CD4-positive, alpha-beta T cell treated with Interleukin-10 for 1 hour (primary cell): ENCODE data around the gene PDXDC1.
"Not testable (repeated sequence)": the region's sequence is repeated elsewhere in the genome, so short reads cannot be mapped to it uniquely, and the experiment has no call there.

Experiments
- DNase-seq: peaks from one replicate; pipeline ENCODE4 v3.0.0-alpha.2; 2020

PDXDC1 gene

GRCh38 chr16:14975418-14976194 is 780 bp downstream of the PDXDC1 start:
- peak; percentile 74 for DNase-seq

GRCh38 chr16:14976971-14977736 is 2.3 kb downstream of the PDXDC1 start:
- DNase-seq: not testable (repeated sequence)

- not testable (repeated sequence) for DNase-seq
Observed at GRCh38 chr16:14978281-14978680, 3.5 kb downstream of the PDXDC1 start.

GRCh38 chr16:14978908-14979307 is 4.1 kb downstream of the PDXDC1 start:
- not testable (repeated sequence) for DNase-seq

GRCh38 chr16:14981234-14981633 is 6.4 kb downstream of the PDXDC1 start:
- not testable (repeated sequence) for DNase-seq

- not testable (repeated sequence) for DNase-seq
Observed at GRCh38 chr16:14982521-14982920, 7.7 kb downstream of the PDXDC1 start.

GRCh38 chr16:14988092-14988491 is 13.3 kb downstream of the PDXDC1 start:
- not testable (repeated sequence) for DNase-seq

- DNase-seq: not testable (repeated sequence)
Observed at GRCh38 chr16:14988661-14989191, 13.9 kb downstream of the PDXDC1 start.

- DNase-seq: not testable (repeated sequence)
Observed at GRCh38 chr16:14989291-14990281, 14.8 kb downstream of the PDXDC1 start.

GRCh38 chr16:14993277-14994151 is 18.7 kb downstream of the PDXDC1 start:
- not testable (repeated sequence) for DNase-seq

GRCh38 chr16:14996702-14997101 is 21.9 kb downstream of the PDXDC1 start:
- not testable (repeated sequence) for DNase-seq

GRCh38 chr16:14998300-14998699 is 23.5 kb downstream of the PDXDC1 start:
- not testable (repeated sequence) for DNase-seq

- DNase-seq: not testable (repeated sequence)
Observed at GRCh38 chr16:14999845-15000244, 25.0 kb downstream of the PDXDC1 start.

GRCh38 chr16:15002448-15002847 is 27.6 kb downstream of the PDXDC1 start:
- DNase-seq: not testable (repeated sequence)

GRCh38 chr16:15005357-15006132 is 30.7 kb downstream of the PDXDC1 start:
- DNase-seq: not testable (repeated sequence)

- not testable (repeated sequence) for DNase-seq
Observed at GRCh38 chr16:15008647-15009046, 33.8 kb downstream of the PDXDC1 start.

GRCh38 chr16:15012941-15013340 is 38.1 kb downstream of the PDXDC1 start:
- not testable (repeated sequence) for DNase-seq

GRCh38 chr16:15015671-15016070 is 40.8 kb downstream of the PDXDC1 start:
- DNase-seq: not testable (repeated sequence)

- DNase-seq: not testable (repeated sequence)
Observed at GRCh38 chr16:15016354-15016753, 41.5 kb downstream of the PDXDC1 start.

- DNase-seq: not testable (repeated sequence)
Observed at GRCh38 chr16:15016951-15017580, 42.2 kb downstream of the PDXDC1 start.
